B cell (primary cell): ENCODE measurements around the gene ITGB4.

Experiments used
- CTCF ChIP-seq: fragments of 200-600 bp; IDR thresholded peaks from one replicate; pipeline ENCODE4 v1.8.0; 2022; ENCODE audit warnings: antibody characterized with exemption, mild to moderate bottlenecking
- EZH2 ChIP-seq: IDR thresholded peaks from 2 replicates; pipeline ENCODE4 v1.6.1; 2012; ENCODE audit warnings: borderline replicate concordance, low read depth, mild to moderate bottlenecking, moderate library complexity, low read length; ENCODE audit not compliant: insufficient read depth, poor library complexity, severe bottlenecking

GRCh38 chr17:75783069-75783783 is 62.0 kb downstream of the ITGB4 start:
- peak; percentile 87 for TF ChIP-seq CTCF
- TF ChIP-seq EZH2: no peak
